GM21786 (cell line): ENCODE results near the gene PSEN2.
"Not testable (repeated sequence)": the region's sequence is repeated elsewhere in the genome, so short reads cannot be mapped to it uniquely, and the experiment has no call there.

Experiments used
- ATAC-seq: cut with Tn5 transposase; IDR thresholded peaks from one replicate; pipeline ENCODE4 v1.9.1; 2021; ENCODE audit not compliant: unreplicated experiment

The PSEN2 gene

GRCh38 chr1:226870401-226871279 lies at the start of gene PSEN2:
Gene PSEN2 (plus strand): TSS chr1:226870616. CDS start chr1:226881908, 11,292 bp downstream.
- peak; percentile 92 for ATAC-seq

- no peak for ATAC-seq
Measured at GRCh38 chr1:226820941-226821718, 49.3 kb upstream of the PSEN2 start.

- ATAC-seq: no peak
Measured at GRCh38 chr1:226821719-226822085, 48.7 kb upstream of the PSEN2 start.

GRCh38 chr1:226823643-226824042 lies 46.8 kb upstream of the PSEN2 start:
- ATAC-seq: no peak

- no peak for ATAC-seq
Measured at GRCh38 chr1:226825037-226825745, 45.2 kb upstream of the PSEN2 start.

- ATAC-seq: no peak
Measured at GRCh38 chr1:226825746-226826100, 44.7 kb upstream of the PSEN2 start.

GRCh38 chr1:226826479-226827261 lies 43.7 kb upstream of the PSEN2 start:
- ATAC-seq: no peak

GRCh38 chr1:226827458-226827857 lies 43.0 kb upstream of the PSEN2 start:
- no peak for ATAC-seq

GRCh38 chr1:226827968-226828513 lies 42.4 kb upstream of the PSEN2 start:
- ATAC-seq: peak; percentile 90

- no peak for ATAC-seq
Measured at GRCh38 chr1:226829105-226829504, 41.3 kb upstream of the PSEN2 start.

- ATAC-seq: no peak
Measured at GRCh38 chr1:226831953-226832352, 38.5 kb upstream of the PSEN2 start.

- ATAC-seq: no peak
Measured at GRCh38 chr1:226832613-226833012, 37.8 kb upstream of the PSEN2 start.

- ATAC-seq: not testable (repeated sequence)
Measured at GRCh38 chr1:226834179-226834578, 36.2 kb upstream of the PSEN2 start.

GRCh38 chr1:226835396-226835795 lies 35.0 kb upstream of the PSEN2 start:
- not testable (repeated sequence) for ATAC-seq

GRCh38 chr1:226837966-226838365 lies 32.5 kb upstream of the PSEN2 start:
- ATAC-seq: not testable (repeated sequence)

GRCh38 chr1:226838456-226838855 lies 32.0 kb upstream of the PSEN2 start:
- no peak for ATAC-seq

GRCh38 chr1:226845624-226846023 lies 24.8 kb upstream of the PSEN2 start:
- ATAC-seq: no peak

GRCh38 chr1:226846786-226847185 lies 23.6 kb upstream of the PSEN2 start:
- ATAC-seq: no peak

- ATAC-seq: not testable (repeated sequence)
Measured at GRCh38 chr1:226854548-226854947, 15.9 kb upstream of the PSEN2 start.

- no peak for ATAC-seq
Measured at GRCh38 chr1:226862890-226863289, 7.5 kb upstream of the PSEN2 start.
